Upper lobe of left lung (tissue), 4 donors: ENCODE measurements around the gene COX19.

Experiments used
- EP300 ChIP-seq, 4 donors: sonication (generic); formaldehyde crosslinking; IDR thresholded peaks; one replicate each; pipeline ENCODE4 v1.5.1; 2017; ENCODE audit warnings: antibody characterized with exemption in 4 of 4, control low read depth in 2 of 4
- POLR2A ChIP-seq, 4 donors: fragments of 450-650 bp; IDR thresholded peaks; one replicate each; pipeline ENCODE4 v1.5.1; 2016 to 2017; ENCODE audit warnings: antibody characterized with exemption in 4 of 4, mild to moderate bottlenecking in 2 of 4
- POLR2AphosphoS5 ChIP-seq, 2 donors: sonication (generic); formaldehyde crosslinking; IDR thresholded peaks; one replicate each; pipeline ENCODE4 v1.5.1; 2017; ENCODE audit warnings: antibody characterized with exemption in 2 of 2
- TF ChIP-seq, protein P1 (sequence below), 6 experiments: fragments of 450-650 bp in 4 of 6; fragments of 200-600 bp in 2 of 6; sonication (generic) in 2 of 6; IDR thresholded peaks; one replicate each; pipeline ENCODE4 v1.5.1; 2016 to 2019; ENCODE audit warnings: antibody characterized with exemption in 6 of 6

DNA sequence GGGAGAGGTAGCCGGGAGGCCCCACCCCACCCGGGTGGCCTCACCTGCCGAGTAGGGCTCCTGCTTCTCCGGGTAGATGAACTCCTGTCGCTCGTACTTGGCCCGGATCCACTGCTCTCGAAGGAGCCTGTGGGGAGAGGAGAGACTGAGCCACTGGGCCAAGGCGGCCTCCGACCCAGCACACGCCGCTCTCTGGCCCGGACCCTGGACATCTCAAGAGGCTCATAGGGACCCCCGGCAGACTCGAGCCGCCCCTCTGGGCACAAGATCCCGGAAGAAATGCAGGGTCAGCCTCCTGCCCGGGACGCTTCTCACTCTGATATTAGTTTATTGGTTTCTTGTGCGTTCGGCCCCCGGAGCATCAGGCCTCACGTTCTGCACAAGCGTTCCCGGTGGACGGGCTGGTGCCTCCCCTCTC lies 55.4 kb downstream of the COX19 start:
- TF ChIP-seq, protein P1, sequence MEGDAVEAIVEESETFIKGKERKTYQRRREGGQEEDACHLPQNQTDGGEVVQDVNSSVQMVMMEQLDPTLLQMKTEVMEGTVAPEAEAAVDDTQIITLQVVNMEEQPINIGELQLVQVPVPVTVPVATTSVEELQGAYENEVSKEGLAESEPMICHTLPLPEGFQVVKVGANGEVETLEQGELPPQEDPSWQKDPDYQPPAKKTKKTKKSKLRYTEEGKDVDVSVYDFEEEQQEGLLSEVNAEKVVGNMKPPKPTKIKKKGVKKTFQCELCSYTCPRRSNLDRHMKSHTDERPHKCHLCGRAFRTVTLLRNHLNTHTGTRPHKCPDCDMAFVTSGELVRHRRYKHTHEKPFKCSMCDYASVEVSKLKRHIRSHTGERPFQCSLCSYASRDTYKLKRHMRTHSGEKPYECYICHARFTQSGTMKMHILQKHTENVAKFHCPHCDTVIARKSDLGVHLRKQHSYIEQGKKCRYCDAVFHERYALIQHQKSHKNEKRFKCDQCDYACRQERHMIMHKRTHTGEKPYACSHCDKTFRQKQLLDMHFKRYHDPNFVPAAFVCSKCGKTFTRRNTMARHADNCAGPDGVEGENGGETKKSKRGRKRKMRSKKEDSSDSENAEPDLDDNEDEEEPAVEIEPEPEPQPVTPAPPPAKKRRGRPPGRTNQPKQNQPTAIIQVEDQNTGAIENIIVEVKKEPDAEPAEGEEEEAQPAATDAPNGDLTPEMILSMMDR (IDR thresholded peaks at IDR 0.05) = no peak
- no peak for TF ChIP-seq POLR2A (IDR thresholded peaks at IDR 0.05)
- TF ChIP-seq POLR2AphosphoS5 (IDR thresholded peaks at IDR 0.05) = no peak
- TF ChIP-seq EP300 (IDR thresholded peaks at IDR 0.05) = no peak
